ENCODE measurements around the gene ANKRD11. TPM values are rescaled to one million over a fixed set of nuclear protein-coding genes. Genes with fewer than 3 reads are reported as not detected.
A peak's percentile ranks its signal among the peaks of the same experiment; 100 is the strongest.

Gene ANKRD11
- total RNA-seq, 1 donor from 2014 or later, result 367 TPM

GRCh38 chr16:89283449-89283848 is 206.9 kb downstream of the ANKRD11 start:
- peaks cover 11% of the 10 kb centered on the region for H3K27me3 Mint-ChIP-seq (ENCODE audit: unreplicated experiment)
- DNase-seq, result no peak
- TF ChIP-seq, protein P1, sequence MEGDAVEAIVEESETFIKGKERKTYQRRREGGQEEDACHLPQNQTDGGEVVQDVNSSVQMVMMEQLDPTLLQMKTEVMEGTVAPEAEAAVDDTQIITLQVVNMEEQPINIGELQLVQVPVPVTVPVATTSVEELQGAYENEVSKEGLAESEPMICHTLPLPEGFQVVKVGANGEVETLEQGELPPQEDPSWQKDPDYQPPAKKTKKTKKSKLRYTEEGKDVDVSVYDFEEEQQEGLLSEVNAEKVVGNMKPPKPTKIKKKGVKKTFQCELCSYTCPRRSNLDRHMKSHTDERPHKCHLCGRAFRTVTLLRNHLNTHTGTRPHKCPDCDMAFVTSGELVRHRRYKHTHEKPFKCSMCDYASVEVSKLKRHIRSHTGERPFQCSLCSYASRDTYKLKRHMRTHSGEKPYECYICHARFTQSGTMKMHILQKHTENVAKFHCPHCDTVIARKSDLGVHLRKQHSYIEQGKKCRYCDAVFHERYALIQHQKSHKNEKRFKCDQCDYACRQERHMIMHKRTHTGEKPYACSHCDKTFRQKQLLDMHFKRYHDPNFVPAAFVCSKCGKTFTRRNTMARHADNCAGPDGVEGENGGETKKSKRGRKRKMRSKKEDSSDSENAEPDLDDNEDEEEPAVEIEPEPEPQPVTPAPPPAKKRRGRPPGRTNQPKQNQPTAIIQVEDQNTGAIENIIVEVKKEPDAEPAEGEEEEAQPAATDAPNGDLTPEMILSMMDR (IDR thresholded peaks at IDR 0.05; ENCODE audit: partially characterized antibody, unreplicated experiment), result no peak
- peaks cover 2% of the 10 kb centered on the region for H3K4me1 Mint-ChIP-seq (ENCODE audit: low read depth, unreplicated experiment)
- H3K9me3 Mint-ChIP-seq (ENCODE audit: unreplicated experiment), result peaks cover 8% of the 10 kb centered on the region
- no peaks in the 10 kb centered on the region for H3K36me3 Mint-ChIP-seq (ENCODE audit: unreplicated experiment)
- no peak overlapping the region for H3K4me3 Mint-ChIP-seq (ENCODE audit: unreplicated experiment)
- no peak overlapping the region for H3K27ac Mint-ChIP-seq (ENCODE audit: unreplicated experiment)

GRCh38 chr16:89282523-89282922 is 207.8 kb downstream of the ANKRD11 start:
- Mint-ChIP-seq H3K4me1 (ENCODE audit: low read depth, unreplicated experiment) (peaks cover 2% of the 10 kb centered on the region), H3K27ac (ENCODE audit: unreplicated experiment) (no peak overlapping the region), H3K9me3 (ENCODE audit: unreplicated experiment) (peaks cover 9% of the 10 kb centered on the region), H3K27me3 (ENCODE audit: unreplicated experiment) (peaks cover 8% of the 10 kb centered on the region), H3K36me3 (ENCODE audit: unreplicated experiment) (no peaks in the 10 kb centered on the region), H3K4me3 (ENCODE audit: unreplicated experiment) (no peak overlapping the region)
- TF ChIP-seq, protein P1 (IDR thresholded peaks at IDR 0.05; ENCODE audit: partially characterized antibody, unreplicated experiment), result no peak
- DNase-seq, result no peak

- Mint-ChIP-seq H3K36me3 (ENCODE audit: unreplicated experiment) (no peaks in the 10 kb centered on the region), H3K4me1 (ENCODE audit: low read depth, unreplicated experiment) (no peaks in the 10 kb centered on the region), H3K27ac (ENCODE audit: unreplicated experiment) (no peak overlapping the region), H3K9me3 (ENCODE audit: unreplicated experiment) (peaks cover 12% of the 10 kb centered on the region), H3K4me3 (ENCODE audit: unreplicated experiment) (no peak overlapping the region), H3K27me3 (ENCODE audit: unreplicated experiment) (peaks cover 9% of the 10 kb centered on the region)
- no peak for DNase-seq
- TF ChIP-seq, protein P1 (IDR thresholded peaks at IDR 0.05; ENCODE audit: partially characterized antibody, unreplicated experiment), result no peak
Measured at GRCh38 chr16:89281829-89282228, 208.5 kb downstream of the ANKRD11 start.

DNA sequence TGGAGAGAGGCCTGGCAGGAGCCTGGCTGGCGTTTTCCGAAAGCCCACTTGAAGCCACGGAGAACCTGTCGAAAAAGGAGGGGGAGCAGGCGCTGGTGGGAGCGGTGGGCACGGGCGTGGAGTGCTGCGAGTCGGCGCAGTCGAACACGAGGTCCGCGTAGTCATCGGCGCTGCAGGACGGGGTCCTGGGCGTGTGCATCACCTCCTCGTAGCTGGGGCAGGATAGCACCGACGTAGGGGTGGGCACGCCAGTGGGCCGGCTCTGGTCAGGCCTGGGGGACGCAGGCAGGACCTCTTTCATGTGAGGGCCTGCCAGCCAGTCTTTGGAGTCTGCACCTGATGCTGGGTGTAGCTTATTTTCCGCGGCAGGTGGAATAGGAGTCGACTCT is 209.2 kb downstream of the ANKRD11 start:
- TF ChIP-seq, protein P1 (IDR thresholded peaks at IDR 0.05; ENCODE audit: partially characterized antibody, unreplicated experiment), result no peak
- peaks cover 9% of the 10 kb centered on the region for H3K27me3 Mint-ChIP-seq (ENCODE audit: unreplicated experiment)
- no peaks in the 10 kb centered on the region for H3K36me3 Mint-ChIP-seq (ENCODE audit: unreplicated experiment)
- H3K9me3 Mint-ChIP-seq (ENCODE audit: unreplicated experiment), result peaks cover 11% of the 10 kb centered on the region
- no peak overlapping the region for H3K27ac Mint-ChIP-seq (ENCODE audit: unreplicated experiment)
- no peak for DNase-seq
- H3K4me1 Mint-ChIP-seq (ENCODE audit: low read depth, unreplicated experiment), result no peaks in the 10 kb centered on the region
- H3K4me3 Mint-ChIP-seq (ENCODE audit: unreplicated experiment), result no peak overlapping the region

DNA sequence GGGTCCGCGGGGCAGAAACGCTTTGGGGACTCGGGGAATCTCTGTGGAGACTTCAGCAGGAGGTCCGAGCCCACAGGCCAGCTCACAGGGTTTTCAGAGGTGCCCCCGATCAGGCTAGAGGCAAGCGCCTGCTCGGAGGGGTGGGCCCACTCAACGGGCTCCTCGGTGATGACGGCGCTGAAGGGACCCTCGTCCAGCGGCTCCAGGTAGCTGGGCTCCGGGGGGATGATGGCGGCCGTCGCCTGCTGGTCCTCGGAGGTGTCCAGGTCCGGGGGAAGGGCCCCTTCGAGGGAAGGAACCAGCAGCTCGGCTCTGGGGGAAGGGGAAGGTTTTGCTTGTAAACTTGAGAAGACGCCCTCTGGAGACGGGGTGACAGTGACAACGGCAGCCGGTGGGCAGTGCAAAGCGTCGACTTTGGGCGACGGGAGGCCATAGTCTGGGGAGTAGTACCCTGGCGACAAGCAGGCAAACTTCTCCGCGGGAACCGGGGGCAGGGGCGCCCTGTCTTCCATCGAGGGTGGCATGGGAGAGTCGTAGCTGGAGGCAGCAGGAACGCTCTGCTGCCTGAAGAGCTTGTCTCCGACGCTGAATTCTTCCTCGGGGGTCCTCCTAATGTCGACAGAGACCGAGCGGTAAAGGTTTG is 209.7 kb downstream of the ANKRD11 start:
- no peaks in the 10 kb centered on the region for H3K36me3 Mint-ChIP-seq (ENCODE audit: unreplicated experiment)
- H3K27ac Mint-ChIP-seq (ENCODE audit: unreplicated experiment), result peak overlapping the region; percentile 66
- TF ChIP-seq, protein P1 (IDR thresholded peaks at IDR 0.05; ENCODE audit: partially characterized antibody, unreplicated experiment), result no peak
- H3K9me3 Mint-ChIP-seq (ENCODE audit: unreplicated experiment), result peaks cover 11% of the 10 kb centered on the region
- H3K27me3 Mint-ChIP-seq (ENCODE audit: unreplicated experiment), result peaks cover 9% of the 10 kb centered on the region
- H3K4me3 Mint-ChIP-seq (ENCODE audit: unreplicated experiment), result no peak overlapping the region
- no peaks in the 10 kb centered on the region for H3K4me1 Mint-ChIP-seq (ENCODE audit: low read depth, unreplicated experiment)
- DNase-seq, result no peak
